H1 (cell line): ENCODE measurements around the gene ZNF679. TPM values are rescaled to one million over a fixed set of nuclear protein-coding genes. Genes with fewer than 3 reads are reported as not detected.

Experiments used
- CTCF ChIA-PET: fragments of 300-600 bp; sonication (Branson Sonifier 250); formaldehyde crosslinking; loops from one replicate; lab custom pipeline; 2021; ENCODE audit not compliant: partially characterized antibody; lab: Charles Lee
- POLR2A ChIA-PET: fragments of 300-600 bp; sonication (Branson Sonifier 250); formaldehyde crosslinking; loops from one replicate; lab custom pipeline; 2021; ENCODE audit warnings: inconsistent platforms; ENCODE audit not compliant: partially characterized antibody; lab: Charles Lee
- DNase-seq, 2 experiments: peaks; one replicate each; pipeline versions ENCODE4 v3.0.0 to v3.0.0-alpha.2; 2010 to 2022; ENCODE audit warnings: low spot score in 2 of 2, low read depth in 1 of 2, mixed read lengths in 1 of 2
- FAIRE-seq: peaks from 2 replicates; lab custom pipeline; 2011; peaks lifted over from hg19 to GRCh38; lab: Jason Lieb, UNC
- H2AFZ ChIP-seq: 2 replicates; pipeline ENCODE4 v1.8.1; 2012; ENCODE audit warnings: low read length, inconsistent platforms
- H2AK5ac ChIP-seq: 2 replicates; pipeline ENCODE4 v1.6.1; 2013; ENCODE audit warnings: low read depth, low read length
- H2BK120ac ChIP-seq: replicated peaks from 2 replicates; pipeline ENCODE3; 2013; ENCODE audit warnings: low read depth, low read length, inconsistent platforms
- H2BK12ac ChIP-seq: 2 replicates; pipeline ENCODE4 v1.6.1; 2013; ENCODE audit warnings: low read depth, low read length
- H2BK15ac ChIP-seq: 2 replicates; pipeline ENCODE4 v1.6.1; 2013; ENCODE audit warnings: low read length
- H2BK20ac ChIP-seq: 2 replicates; pipeline ENCODE4 v1.6.1; 2013; ENCODE audit warnings: low read length
- H2BK5ac ChIP-seq: 2 replicates; pipeline ENCODE4 v1.6.1; 2013; ENCODE audit warnings: low read depth, low read length
- H3K14ac ChIP-seq: 2 replicates; pipeline ENCODE4 v1.6.1; 2013; ENCODE audit warnings: inconsistent platforms; ENCODE audit not compliant: insufficient read length
- H3K18ac ChIP-seq: 2 replicates; pipeline ENCODE4 v1.6.1; 2013; ENCODE audit warnings: low read length; ENCODE audit errors: extremely low read depth
- H3K23ac ChIP-seq: 2 replicates; pipeline ENCODE4 v1.6.1; 2013; ENCODE audit warnings: inconsistent platforms; ENCODE audit not compliant: insufficient read length
- H3K23me2 ChIP-seq: 2 replicates; pipeline ENCODE4 v1.6.1; 2013; ENCODE audit warnings: low read depth, low read length
- H3K27ac ChIP-seq: 2 replicates; pipeline ENCODE4 v1.6.1; 2011; ENCODE audit warnings: low read depth, low read length, inconsistent platforms
- H3K27me3 ChIP-seq, 4 experiments: replicated peaks in 1 of 4; 1 replicate in 1 of 4; 2 replicates in 3 of 4; pipeline versions ENCODE4 v1.6.1 to v1.8.1; 2011 to 2013; ENCODE audit warnings: low read length in 3 of 4, mild to moderate bottlenecking in 3 of 4, inconsistent platforms in 2 of 4, mixed read lengths in 2 of 4, moderate library complexity in 1 of 4; ENCODE audit not compliant: control insufficient read depth in 3 of 4, insufficient read depth in 3 of 4; ENCODE audit errors: extremely low read depth in 1 of 4
- H3K36me3 ChIP-seq, 4 experiments: 2 replicates each; pipeline versions ENCODE4 v1.6.1 to v1.8.1; 2011 to 2013; ENCODE audit warnings: mild to moderate bottlenecking in 4 of 4, low read length in 3 of 4, moderate library complexity in 2 of 4, control low read depth in 1 of 4, inconsistent platforms in 1 of 4; ENCODE audit not compliant: insufficient read depth in 4 of 4, control insufficient read depth in 2 of 4
- H3K4ac ChIP-seq: replicated peaks from 2 replicates; pipeline ENCODE3; 2013; ENCODE audit warnings: low read length, low read depth, mixed read lengths, inconsistent platforms; ENCODE audit not compliant: insufficient read length
- H3K4me1 ChIP-seq, 4 experiments: replicated peaks in 1 of 4; 1 replicate in 1 of 4; 2 replicates in 3 of 4; pipeline versions ENCODE4 v1.6.1 to v1.8.1; 2011 to 2013; ENCODE audit warnings: low read length in 3 of 4, inconsistent platforms in 2 of 4, mixed read lengths in 1 of 4; ENCODE audit not compliant: insufficient read depth in 4 of 4, control insufficient read depth in 3 of 4
- H3K4me2 ChIP-seq, 2 experiments: 2 replicates each; pipeline versions ENCODE4 v1.6.1 to v1.8.1; 2011 to 2013; ENCODE audit warnings: low read depth in 2 of 2, low read length in 2 of 2, control low read depth in 1 of 2, inconsistent platforms in 1 of 2, mild to moderate bottlenecking in 1 of 2; ENCODE audit not compliant: insufficient read depth in 1 of 2
- H3K4me3 ChIP-seq, 4 experiments: fragments of 200-600, 300-600 bp in 1 of 4; sonication (generic), shearing (Covaris generic), sonication (Bioruptor Twin) in 1 of 4; 2 replicates each; pipeline versions ENCODE4 v1.5.1 to v1.8.1; 2011 to 2016; ENCODE audit warnings: low read length in 4 of 4, low read depth in 3 of 4, control low read depth in 2 of 4, inconsistent platforms in 2 of 4, mild to moderate bottlenecking in 2 of 4, mixed read lengths in 1 of 4, moderate library complexity in 1 of 4; ENCODE audit not compliant: insufficient read depth in 2 of 4; ENCODE audit errors: extremely low read depth in 1 of 4
- H3K56ac ChIP-seq: replicated peaks from 2 replicates; pipeline ENCODE3; 2013; ENCODE audit warnings: low read depth, mild to moderate bottlenecking, mixed read lengths, low read length, inconsistent platforms; ENCODE audit not compliant: insufficient read length
- H3K79me1 ChIP-seq: 2 replicates; pipeline ENCODE4 v1.6.1; 2013; ENCODE audit warnings: low read depth, low read length, control low read depth
- H3K79me2 ChIP-seq, 2 experiments: 2 replicates each; pipeline versions ENCODE4 v1.6.1 to v1.8.1; 2012 to 2013; ENCODE audit warnings: low read length in 2 of 2, mild to moderate bottlenecking in 2 of 2, inconsistent platforms in 1 of 2; ENCODE audit not compliant: insufficient read depth in 2 of 2, control insufficient read depth in 1 of 2
- H3K9ac ChIP-seq, 4 experiments: replicated peaks in 1 of 4; 1 replicate in 1 of 4; 2 replicates in 3 of 4; pipeline versions ENCODE4 v1.6.1 to v1.8.1; 2011 to 2013; ENCODE audit warnings: low read depth in 3 of 4, low read length in 3 of 4, control low read depth in 2 of 4, mild to moderate bottlenecking in 2 of 4, moderate library complexity in 2 of 4, inconsistent platforms in 1 of 4; ENCODE audit errors: extremely low read depth in 1 of 4
- H3K9me3 ChIP-seq, 2 experiments: 2 replicates each; pipeline versions ENCODE4 v1.6.1 to v1.8.1; 2012 to 2013; ENCODE audit warnings: mild to moderate bottlenecking in 2 of 2, moderate library complexity in 2 of 2, control low read depth in 1 of 2, inconsistent platforms in 1 of 2, low read depth in 1 of 2, low read length in 1 of 2, mixed read lengths in 1 of 2; ENCODE audit not compliant: insufficient read depth in 2 of 2
- H4K20me1 ChIP-seq, 2 experiments: replicated peaks in 1 of 2; 2 replicates each; pipeline versions ENCODE3 to v1.8.1; 2011 to 2013; ENCODE audit warnings: inconsistent platforms in 2 of 2, low read length in 2 of 2, mild to moderate bottlenecking in 1 of 2; ENCODE audit not compliant: insufficient read depth in 2 of 2, control insufficient read depth in 1 of 2
- H4K5ac ChIP-seq: 2 replicates; pipeline ENCODE4 v1.6.1; 2013; ENCODE audit warnings: low read length, low read depth, mixed read lengths, inconsistent platforms; ENCODE audit not compliant: insufficient read length
- H4K8ac ChIP-seq: 2 replicates; pipeline ENCODE4 v1.8.0; 2013; ENCODE audit warnings: mild to moderate bottlenecking, moderate library complexity, low read length, inconsistent platforms; ENCODE audit not compliant: insufficient read depth; ENCODE audit errors: extremely low read depth
- H4K91ac ChIP-seq: replicated peaks from 2 replicates; pipeline ENCODE3; 2013; ENCODE audit warnings: low read length, mixed read lengths, inconsistent platforms; ENCODE audit not compliant: insufficient read length
- ASH2L ChIP-seq: fragments of 200-600, 300-600 bp; sonication (generic); IDR thresholded peaks from one replicate; pipeline ENCODE4 v1.7.1; 2017; ENCODE audit warnings: low read length
- RFX5 ChIP-seq: IDR thresholded peaks from 2 replicates; pipeline ENCODE4 v1.6.1; 2011; ENCODE audit warnings: low read depth, low read length, improper control_type of control experiment, borderline replicate concordance
- WGBS, 2 experiments: shearing (Covaris generic) in 1 of 2; methylation state at CpG; one replicate each; pipeline versions ENCODE4 v1.1.6 to v1.1.7; 2013 to 2015; ENCODE audit warnings: low lambda C conversion rate in 2 of 2, mixed read lengths in 2 of 2, inconsistent platforms in 1 of 2, low coverage in 1 of 2, missing lambda C conversion rate in 1 of 2; ENCODE audit not compliant: insufficient replicate concordance in 2 of 2, insufficient coverage in 1 of 2, insufficient read length in 1 of 2; ENCODE audit errors: extremely low coverage in 1 of 2, missing lambda C conversion rate in 1 of 2; 5-methylcytosine and 5-hydroxymethylcytosine counted together
- polyA plus RNA-seq, 7 experiments: library from polyadenylated mRNA; depleted of rRNA in 3 of 7; stranded (reverse) in 5 of 7; unstranded in 2 of 7; fragments of >200 nt in 5 of 7; fragments of 200-250 nt in 2 of 7; gene quantifications; 1 replicate in 5 of 7; 2 replicates in 1 of 7; 4 replicates in 1 of 7; pipeline versions ENCODE4 v1.2.1 to v1.2.3, GENCODE V29; 2011 to 2013; ENCODE audit warnings: missing spikeins in 2 of 7, mixed read lengths in 2 of 7
- total RNA-seq: library from RNA; stranded (reverse); fragmentation: NEBNext Ultra II Directional; extraction: Animal tissue kit (Norgen Biotek cat#: 25700); gene quantifications from 2 replicates; pipeline ENCODE4 v1.2.1, GENCODE V29; 2021

The ZNF679 gene
- total and polyA plus RNA-seq, 2 of the 8 experiments (the other 6 are each of a cell fraction or from before 2014, with no cell fraction given), result not detected

DNA sequence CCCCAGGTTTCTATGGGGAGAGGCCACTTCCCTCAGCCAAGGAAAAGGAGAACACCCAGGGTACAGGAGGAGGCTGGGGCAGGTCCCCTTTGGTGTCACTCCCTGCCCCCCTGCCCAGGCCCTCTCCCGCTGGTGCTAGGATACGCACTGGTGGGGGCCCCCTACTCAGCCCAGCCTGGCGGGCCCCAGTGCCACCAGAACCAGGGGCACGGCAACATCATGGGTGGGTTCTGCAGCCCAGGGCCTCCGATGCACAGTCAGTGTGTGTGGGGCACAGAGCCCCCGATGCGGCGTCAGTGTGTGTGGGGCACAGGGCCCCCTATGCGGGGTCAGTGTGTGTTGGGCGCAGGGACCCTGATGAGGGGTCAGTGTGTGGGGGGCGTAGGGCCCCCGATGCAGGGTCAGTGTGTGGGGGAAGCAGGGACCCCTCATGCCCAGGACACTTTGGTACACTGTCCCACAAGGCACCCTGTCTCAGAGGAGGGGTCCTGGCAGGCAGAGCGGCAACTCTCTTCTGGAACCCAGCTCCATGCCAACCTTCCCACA is 44.4 kb upstream of the ZNF679 start:
- no peak overlapping the region for H4K5ac ChIP-seq
- no peaks in the 10 kb centered on the region for H4K20me1 ChIP-seq
- H3K4me1 ChIP-seq, result no peaks in the 10 kb centered on the region
- no peak overlapping the region for H2BK20ac ChIP-seq
- no peak overlapping the region for H2BK12ac ChIP-seq
- no peak overlapping the region for H3K27ac ChIP-seq
- POLR2A ChIA-PET, result no interaction called here
- peaks cover 62 to 66% of the 10 kb centered on the region in 2 experiments for H3K9me3 ChIP-seq
- no peak overlapping the region for H3K4me3 ChIP-seq
- DNase-seq, result no peak
- H3K79me2 ChIP-seq, result no peaks in the 10 kb centered on the region
- 92% methylated on average over 8 of the region's 13 CpGs; no CpG with 5 or more reads in 1 of the 2 experiments for WGBS, 2 experiments
- no peak for FAIRE-seq
- H2BK120ac ChIP-seq, result no peak overlapping the region
- CTCF ChIA-PET, result no interaction called here
- peaks cover 0 to 7% (median 0%) of the 10 kb centered on the region in 4 experiments; a peak in 1 of 8 replicates for H3K36me3 ChIP-seq
- H2BK5ac ChIP-seq, result no peak overlapping the region
- no peak overlapping the region for H2BK15ac ChIP-seq
- no peak overlapping the region for H3K14ac ChIP-seq
- no peak overlapping the region for H3K56ac ChIP-seq
- H3K23ac ChIP-seq, result no peak overlapping the region
- no peaks in the 10 kb centered on the region for H3K27me3 ChIP-seq
- no peak overlapping the region for H3K4ac ChIP-seq
- no peaks in the 10 kb centered on the region for H3K79me1 ChIP-seq
- no peak overlapping the region for H2AK5ac ChIP-seq
- H3K18ac ChIP-seq, result no peak overlapping the region
- H2AFZ ChIP-seq, result no peak overlapping the region
- no peak overlapping the region for H3K9ac ChIP-seq
- H3K23me2 ChIP-seq, result no peaks in the 10 kb centered on the region
- H3K4me2 ChIP-seq, result no peak overlapping the region
- no peak overlapping the region for H4K8ac ChIP-seq
- TF ChIP-seq RFX5 (no peak), ASH2L (no peak)
- H4K91ac ChIP-seq, result no peak overlapping the region
